WTC11 (cell line): ENCODE measurements around the gene DRGX.

ENCODE experiments used
- CBFB ChIP-seq: sonication (generic); formaldehyde crosslinking; IDR thresholded peaks from 2 replicates; pipeline ENCODE4 v1.8.1; 2022; ENCODE audit warnings: mild to moderate bottlenecking, low read depth, missing genetic modification reagents
- FOXK1 ChIP-seq: sonication (generic); formaldehyde crosslinking; IDR thresholded peaks from 2 replicates; pipeline ENCODE4 v1.8.0; 2022; ENCODE audit warnings: mild to moderate bottlenecking, moderate library complexity, missing genetic modification reagents
- SMAD3 ChIP-seq: sonication (generic); formaldehyde crosslinking; IDR thresholded peaks from 2 replicates; pipeline ENCODE4 v1.8.0; 2022; ENCODE audit warnings: missing genetic modification reagents, mild to moderate bottlenecking, borderline replicate concordance
- SP1 ChIP-seq: sonication (generic); formaldehyde crosslinking; conservative IDR thresholded peaks from 2 replicates; pipeline ENCODE4 v1.8.1; 2022; ENCODE audit warnings: missing genetic modification reagents
- ZNF423 ChIP-seq: fragments of 250-450 bp; sonication (Bioruptor Pico); IDR thresholded peaks from 2 replicates; pipeline ENCODE4 v2.1.2; 2022; ENCODE audit warnings: mild to moderate bottlenecking, moderate library complexity
- TF ChIP-seq, protein P1 (sequence below): fragments of 200-600 bp; IDR thresholded peaks from 2 replicates; pipeline ENCODE4 v1.8.0; 2022; ENCODE audit warnings: antibody characterized with exemption
- TF ChIP-seq, protein P2 (sequence below): sonication (generic); formaldehyde crosslinking; IDR thresholded peaks from 2 replicates; pipeline ENCODE4 v1.8.1; 2023; ENCODE audit warnings: mild to moderate bottlenecking, missing genetic modification reagents, moderate library complexity
- TF ChIP-seq, protein P3 (sequence below): sonication (generic); formaldehyde crosslinking; IDR thresholded peaks from 2 replicates; pipeline ENCODE4 v1.8.1; 2023; ENCODE audit warnings: mild to moderate bottlenecking, missing genetic modification reagents, borderline replicate concordance
- TF ChIP-seq, protein P4 (sequence below): sonication (generic); formaldehyde crosslinking; IDR thresholded peaks from 2 replicates; pipeline ENCODE4 v1.8.0; 2022; ENCODE audit warnings: mild to moderate bottlenecking, missing genetic modification reagents
- TF ChIP-seq, protein P5 (sequence below): fragments of 250-450 bp; sonication (Bioruptor Pico); IDR thresholded peaks from 2 replicates; pipeline ENCODE4 v1.9.0; 2021; ENCODE audit warnings: mild to moderate bottlenecking

DNA sequence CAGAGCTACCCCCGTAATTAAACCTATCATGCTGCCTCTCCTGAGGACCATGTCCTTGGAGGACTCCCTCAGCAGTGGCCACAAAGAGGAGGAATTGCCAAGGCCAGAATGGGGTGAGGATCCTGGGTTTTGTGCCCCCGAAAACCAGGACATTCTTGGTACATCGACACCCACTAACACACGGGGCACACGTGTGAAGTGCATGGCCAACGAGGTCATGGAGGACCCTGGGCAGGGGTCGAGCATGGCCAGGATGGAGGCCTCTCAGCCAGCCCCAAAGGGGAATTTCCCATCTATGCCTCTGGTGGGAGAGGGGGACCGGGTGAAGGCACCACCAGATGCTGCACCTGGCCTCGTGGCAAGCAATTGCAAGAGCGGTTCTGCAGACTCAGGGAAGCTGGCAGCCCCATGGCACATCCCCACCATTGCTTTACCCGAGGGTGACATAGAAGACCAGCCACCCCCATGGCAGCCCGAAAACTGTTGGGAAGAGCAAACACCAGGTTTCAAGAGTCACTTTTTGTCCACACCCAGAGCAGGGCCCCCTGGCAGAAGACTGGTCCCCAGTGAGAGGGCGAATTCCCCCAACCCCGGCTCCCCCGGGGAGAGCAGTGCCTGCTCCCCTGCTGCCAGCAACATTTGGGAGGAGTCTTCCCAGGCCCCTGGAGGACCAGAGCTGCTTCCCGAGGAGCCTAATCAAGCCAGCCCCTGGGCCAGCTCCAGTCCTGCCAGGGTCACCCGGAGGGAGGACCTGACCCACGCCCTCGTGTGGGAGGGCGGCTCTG lies 70.6 kb downstream of the DRGX start:
- TF ChIP-seq CBFB (CRISPR knock-in tag) (no peak), SMAD3 (CRISPR knock-in tag) (no peak), ZNF423 (CRISPR knock-in tag) (no peak), FOXK1 (CRISPR knock-in tag) (no peak), SP1 (CRISPR knock-in tag) (no peak)
- TF ChIP-seq, protein P1, sequence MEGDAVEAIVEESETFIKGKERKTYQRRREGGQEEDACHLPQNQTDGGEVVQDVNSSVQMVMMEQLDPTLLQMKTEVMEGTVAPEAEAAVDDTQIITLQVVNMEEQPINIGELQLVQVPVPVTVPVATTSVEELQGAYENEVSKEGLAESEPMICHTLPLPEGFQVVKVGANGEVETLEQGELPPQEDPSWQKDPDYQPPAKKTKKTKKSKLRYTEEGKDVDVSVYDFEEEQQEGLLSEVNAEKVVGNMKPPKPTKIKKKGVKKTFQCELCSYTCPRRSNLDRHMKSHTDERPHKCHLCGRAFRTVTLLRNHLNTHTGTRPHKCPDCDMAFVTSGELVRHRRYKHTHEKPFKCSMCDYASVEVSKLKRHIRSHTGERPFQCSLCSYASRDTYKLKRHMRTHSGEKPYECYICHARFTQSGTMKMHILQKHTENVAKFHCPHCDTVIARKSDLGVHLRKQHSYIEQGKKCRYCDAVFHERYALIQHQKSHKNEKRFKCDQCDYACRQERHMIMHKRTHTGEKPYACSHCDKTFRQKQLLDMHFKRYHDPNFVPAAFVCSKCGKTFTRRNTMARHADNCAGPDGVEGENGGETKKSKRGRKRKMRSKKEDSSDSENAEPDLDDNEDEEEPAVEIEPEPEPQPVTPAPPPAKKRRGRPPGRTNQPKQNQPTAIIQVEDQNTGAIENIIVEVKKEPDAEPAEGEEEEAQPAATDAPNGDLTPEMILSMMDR = no peak
- TF ChIP-seq, protein P2, sequence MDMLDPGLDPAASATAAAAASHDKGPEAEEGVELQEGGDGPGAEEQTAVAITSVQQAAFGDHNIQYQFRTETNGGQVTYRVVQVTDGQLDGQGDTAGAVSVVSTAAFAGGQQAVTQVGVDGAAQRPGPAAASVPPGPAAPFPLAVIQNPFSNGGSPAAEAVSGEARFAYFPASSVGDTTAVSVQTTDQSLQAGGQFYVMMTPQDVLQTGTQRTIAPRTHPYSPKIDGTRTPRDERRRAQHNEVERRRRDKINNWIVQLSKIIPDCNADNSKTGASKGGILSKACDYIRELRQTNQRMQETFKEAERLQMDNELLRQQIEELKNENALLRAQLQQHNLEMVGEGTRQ (CRISPR knock-in tag) = no peak
- TF ChIP-seq, protein P3, sequence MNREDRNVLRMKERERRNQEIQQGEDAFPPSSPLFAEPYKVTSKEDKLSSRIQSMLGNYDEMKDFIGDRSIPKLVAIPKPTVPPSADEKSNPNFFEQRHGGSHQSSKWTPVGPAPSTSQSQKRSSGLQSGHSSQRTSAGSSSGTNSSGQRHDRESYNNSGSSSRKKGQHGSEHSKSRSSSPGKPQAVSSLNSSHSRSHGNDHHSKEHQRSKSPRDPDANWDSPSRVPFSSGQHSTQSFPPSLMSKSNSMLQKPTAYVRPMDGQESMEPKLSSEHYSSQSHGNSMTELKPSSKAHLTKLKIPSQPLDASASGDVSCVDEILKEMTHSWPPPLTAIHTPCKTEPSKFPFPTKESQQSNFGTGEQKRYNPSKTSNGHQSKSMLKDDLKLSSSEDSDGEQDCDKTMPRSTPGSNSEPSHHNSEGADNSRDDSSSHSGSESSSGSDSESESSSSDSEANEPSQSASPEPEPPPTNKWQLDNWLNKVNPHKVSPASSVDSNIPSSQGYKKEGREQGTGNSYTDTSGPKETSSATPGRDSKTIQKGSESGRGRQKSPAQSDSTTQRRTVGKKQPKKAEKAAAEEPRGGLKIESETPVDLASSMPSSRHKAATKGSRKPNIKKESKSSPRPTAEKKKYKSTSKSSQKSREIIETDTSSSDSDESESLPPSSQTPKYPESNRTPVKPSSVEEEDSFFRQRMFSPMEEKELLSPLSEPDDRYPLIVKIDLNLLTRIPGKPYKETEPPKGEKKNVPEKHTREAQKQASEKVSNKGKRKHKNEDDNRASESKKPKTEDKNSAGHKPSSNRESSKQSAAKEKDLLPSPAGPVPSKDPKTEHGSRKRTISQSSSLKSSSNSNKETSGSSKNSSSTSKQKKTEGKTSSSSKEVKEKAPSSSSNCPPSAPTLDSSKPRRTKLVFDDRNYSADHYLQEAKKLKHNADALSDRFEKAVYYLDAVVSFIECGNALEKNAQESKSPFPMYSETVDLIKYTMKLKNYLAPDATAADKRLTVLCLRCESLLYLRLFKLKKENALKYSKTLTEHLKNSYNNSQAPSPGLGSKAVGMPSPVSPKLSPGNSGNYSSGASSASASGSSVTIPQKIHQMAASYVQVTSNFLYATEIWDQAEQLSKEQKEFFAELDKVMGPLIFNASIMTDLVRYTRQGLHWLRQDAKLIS (CRISPR knock-in tag) = no peak
- TF ChIP-seq, protein P4, sequence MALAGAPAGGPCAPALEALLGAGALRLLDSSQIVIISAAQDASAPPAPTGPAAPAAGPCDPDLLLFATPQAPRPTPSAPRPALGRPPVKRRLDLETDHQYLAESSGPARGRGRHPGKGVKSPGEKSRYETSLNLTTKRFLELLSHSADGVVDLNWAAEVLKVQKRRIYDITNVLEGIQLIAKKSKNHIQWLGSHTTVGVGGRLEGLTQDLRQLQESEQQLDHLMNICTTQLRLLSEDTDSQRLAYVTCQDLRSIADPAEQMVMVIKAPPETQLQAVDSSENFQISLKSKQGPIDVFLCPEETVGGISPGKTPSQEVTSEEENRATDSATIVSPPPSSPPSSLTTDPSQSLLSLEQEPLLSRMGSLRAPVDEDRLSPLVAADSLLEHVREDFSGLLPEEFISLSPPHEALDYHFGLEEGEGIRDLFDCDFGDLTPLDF (CRISPR knock-in tag) = no peak
- TF ChIP-seq, protein P5, sequence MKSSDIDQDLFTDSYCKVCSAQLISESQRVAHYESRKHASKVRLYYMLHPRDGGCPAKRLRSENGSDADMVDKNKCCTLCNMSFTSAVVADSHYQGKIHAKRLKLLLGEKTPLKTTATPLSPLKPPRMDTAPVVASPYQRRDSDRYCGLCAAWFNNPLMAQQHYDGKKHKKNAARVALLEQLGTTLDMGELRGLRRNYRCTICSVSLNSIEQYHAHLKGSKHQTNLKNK (CRISPR knock-in tag) = no peak
